ENCODE measurements around the gene VWCE.

Gene VWCE

GRCh38 chr11:61277186-61278000 is 17.7 kb downstream of the VWCE start:
- no peaks in the 10 kb centered on the region for H3K9me3 ChIP-seq (ENCODE audit: insufficient read depth, low read depth, low read length)

GRCh38 chr11:61275191-61275590 is 19.9 kb downstream of the VWCE start:
- 0 out of 2 replicates have a peak, but pooled peaks cover 4% of the 10 kb centered on the region for H3K27me3 ChIP-seq (ENCODE audit: insufficient read depth, low read length)
- H3K36me3 ChIP-seq (ENCODE audit: insufficient read depth, low read depth, low read length): peaks cover 23% of the 10 kb centered on the region
- no peak overlapping the region for H3K9ac ChIP-seq (ENCODE audit: low read depth, low read length)
- no peak overlapping the region for H3K4me3 ChIP-seq (ENCODE audit: low read length)
- H3K27ac ChIP-seq (ENCODE audit: low read length): no peak overlapping the region
- no peaks in the 10 kb centered on the region for H3K9me3 ChIP-seq (ENCODE audit: insufficient read depth, low read depth, low read length)
- H3K4me1 ChIP-seq (ENCODE audit: insufficient read depth, low read length): peaks cover 4% of the 10 kb centered on the region

More at GRCh38 chr11:61277186-61278000, 17.7 kb downstream of the VWCE start:
- peaks cover 11% of the 10 kb centered on the region for H3K27me3 ChIP-seq (ENCODE audit: insufficient read depth, low read length)
- H3K4me1 ChIP-seq (ENCODE audit: insufficient read depth, low read length): peaks cover 14% of the 10 kb centered on the region
- H3K9ac ChIP-seq (ENCODE audit: low read depth, low read length): no peak overlapping the region
- no peak overlapping the region for H3K4me3 ChIP-seq (ENCODE audit: low read length)
- peaks cover 21% of the 10 kb centered on the region; the same call in 1 of the 2 replicates for H3K36me3 ChIP-seq (ENCODE audit: insufficient read depth, low read depth, low read length)
- no peak overlapping the region for H3K27ac ChIP-seq (ENCODE audit: low read length)

DNA sequence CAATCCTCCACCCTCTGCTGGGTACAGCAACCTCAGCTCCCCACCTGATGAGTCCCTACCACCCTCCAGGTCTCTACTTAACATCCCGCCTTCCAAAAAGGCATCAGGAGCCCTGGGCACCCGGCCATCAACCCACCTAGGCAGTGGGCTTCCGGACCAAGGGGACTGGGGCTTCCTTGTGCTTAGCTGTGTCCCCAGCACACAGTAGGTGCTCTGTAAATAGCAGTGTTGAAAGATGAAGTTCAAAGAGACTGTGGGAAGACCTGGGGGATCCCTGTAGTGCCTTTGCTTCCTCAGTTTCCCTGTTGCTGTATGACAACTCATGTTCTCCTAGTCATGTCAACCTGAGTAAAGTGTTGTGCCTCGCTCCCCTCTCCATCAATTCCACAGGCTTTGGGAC is 21.0 kb downstream of the VWCE start:
- H3K9ac ChIP-seq (ENCODE audit: low read depth, low read length): no peak overlapping the region
- no peaks in the 10 kb centered on the region for H3K9me3 ChIP-seq (ENCODE audit: insufficient read depth, low read depth, low read length)
- no peak overlapping the region for H3K27ac ChIP-seq (ENCODE audit: low read length)
- H3K4me3 ChIP-seq (ENCODE audit: low read length): no peak overlapping the region
- H3K27me3 ChIP-seq (ENCODE audit: insufficient read depth, low read length): 0 out of 2 replicates have a peak, but pooled peaks cover 4% of the 10 kb centered on the region
- peaks cover 22% of the 10 kb centered on the region for H3K36me3 ChIP-seq (ENCODE audit: insufficient read depth, low read depth, low read length)
- no peaks in the 10 kb centered on the region for H3K4me1 ChIP-seq (ENCODE audit: insufficient read depth, low read length)

GRCh38 chr11:61273178-61274078 is 21.7 kb downstream of the VWCE start:
- H3K27me3 ChIP-seq (ENCODE audit: insufficient read depth, low read length): 0 out of 2 replicates have a peak, but pooled peaks cover 4% of the 10 kb centered on the region
- no peaks in the 10 kb centered on the region for H3K4me1 ChIP-seq (ENCODE audit: insufficient read depth, low read length)
- no peak overlapping the region for H3K4me3 ChIP-seq (ENCODE audit: low read length)
- no peaks in the 10 kb centered on the region for H3K9me3 ChIP-seq (ENCODE audit: insufficient read depth, low read depth, low read length)
- no peak overlapping the region for H3K27ac ChIP-seq (ENCODE audit: low read length)
- no peak overlapping the region for H3K9ac ChIP-seq (ENCODE audit: low read depth, low read length)
- H3K36me3 ChIP-seq (ENCODE audit: insufficient read depth, low read depth, low read length): peaks cover 21% of the 10 kb centered on the region

DNA sequence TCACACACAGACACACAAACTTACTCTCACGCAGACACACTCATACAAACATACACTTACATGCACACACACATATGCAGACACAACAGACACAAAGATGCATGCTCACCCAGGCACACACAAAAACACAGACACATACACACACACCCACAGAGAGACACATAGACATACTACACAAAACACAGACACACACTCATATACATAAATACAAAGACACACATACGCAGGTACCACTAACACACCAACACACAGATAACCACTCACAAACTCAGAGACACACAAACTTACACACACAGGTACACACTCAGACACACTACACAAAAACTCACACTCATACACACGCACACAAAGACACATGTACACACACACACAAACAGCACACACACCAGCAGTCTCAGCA is 22.4 kb downstream of the VWCE start:
- no peak overlapping the region for H3K9ac ChIP-seq (ENCODE audit: low read depth, low read length)
- no peak overlapping the region for H3K4me3 ChIP-seq (ENCODE audit: low read length)

DNA sequence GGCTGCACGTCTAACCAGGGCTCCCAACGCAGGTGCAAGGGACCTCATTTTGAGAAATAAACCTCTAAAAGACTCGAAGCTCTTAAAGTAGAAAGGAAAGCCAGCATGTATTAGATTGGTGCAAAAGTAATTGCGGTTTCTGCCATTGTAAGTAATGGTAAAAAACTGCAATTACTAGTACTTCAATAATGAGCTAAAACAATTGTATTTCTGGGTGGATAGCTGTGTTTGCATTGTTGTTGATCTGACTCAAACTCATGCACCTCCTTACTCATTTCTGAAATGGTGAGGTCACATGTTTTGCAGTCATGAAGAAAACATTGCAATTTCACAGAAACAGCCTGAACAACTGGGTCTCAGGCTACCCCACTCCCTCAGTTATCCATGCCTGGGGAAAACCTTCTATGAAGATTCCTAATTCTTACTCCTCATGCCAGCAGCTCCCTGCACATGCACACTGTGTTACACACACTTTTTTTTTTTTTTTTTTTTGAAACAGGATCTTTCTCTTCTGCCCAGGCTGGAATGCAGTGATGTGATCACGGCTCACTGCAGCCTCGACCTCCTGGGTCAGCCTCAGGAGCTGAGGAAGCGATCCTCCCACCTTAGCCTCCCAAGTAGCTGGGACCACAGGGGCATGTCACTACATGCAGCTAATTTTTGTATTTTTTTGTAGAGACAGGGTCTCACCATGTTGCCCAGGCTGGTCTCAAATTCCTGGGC is 24.6 kb downstream of the VWCE start:
- Histone ChIP-seq H3K27ac (ENCODE audit: low read length) (no peak overlapping the region), H3K9ac (ENCODE audit: low read depth, low read length) (no peak overlapping the region), H3K27me3 (ENCODE audit: insufficient read depth, low read length) (no peaks in the 10 kb centered on the region), H3K9me3 (ENCODE audit: insufficient read depth, low read depth, low read length) (no peaks in the 10 kb centered on the region), H3K36me3 (ENCODE audit: insufficient read depth, low read depth, low read length) (peaks cover 15% of the 10 kb centered on the region), H3K4me3 (ENCODE audit: low read length) (no peak overlapping the region), H3K4me1 (ENCODE audit: insufficient read depth, low read length) (no peaks in the 10 kb centered on the region)

More for the DNA sequence above, 22.4 kb downstream of the VWCE start:
- H3K27ac ChIP-seq (ENCODE audit: low read length): no peak overlapping the region
- no peaks in the 10 kb centered on the region for H3K27me3 ChIP-seq (ENCODE audit: insufficient read depth, low read length)
- no peaks in the 10 kb centered on the region for H3K9me3 ChIP-seq (ENCODE audit: insufficient read depth, low read depth, low read length)
- peaks cover 15% of the 10 kb centered on the region for H3K36me3 ChIP-seq (ENCODE audit: insufficient read depth, low read depth, low read length)
- H3K4me1 ChIP-seq (ENCODE audit: insufficient read depth, low read length): no peaks in the 10 kb centered on the region

GRCh38 chr11:61268588-61269250 is 26.4 kb downstream of the VWCE start:
- Histone ChIP-seq H3K9ac (ENCODE audit: low read depth, low read length) (no peak overlapping the region), H3K36me3 (ENCODE audit: insufficient read depth, low read depth, low read length) (peaks cover 11% of the 10 kb centered on the region), H3K27ac (ENCODE audit: low read length) (no peak overlapping the region), H3K27me3 (ENCODE audit: insufficient read depth, low read length) (no peaks in the 10 kb centered on the region), H3K4me3 (ENCODE audit: low read length) (no peak overlapping the region), H3K9me3 (ENCODE audit: insufficient read depth, low read depth, low read length) (no peaks in the 10 kb centered on the region), H3K4me1 (ENCODE audit: insufficient read depth, low read length) (no peaks in the 10 kb centered on the region)

GRCh38 chr11:61267437-61267841 is 27.7 kb downstream of the VWCE start:
- Histone ChIP-seq H3K9ac (ENCODE audit: low read depth, low read length) (no peak overlapping the region), H3K27me3 (ENCODE audit: insufficient read depth, low read length) (no peaks in the 10 kb centered on the region), H3K4me1 (ENCODE audit: insufficient read depth, low read length) (no peaks in the 10 kb centered on the region), H3K27ac (ENCODE audit: low read length) (no peak overlapping the region), H3K36me3 (ENCODE audit: insufficient read depth, low read depth, low read length) (peaks cover 11% of the 10 kb centered on the region), H3K4me3 (ENCODE audit: low read length) (no peak overlapping the region), H3K9me3 (ENCODE audit: insufficient read depth, low read depth, low read length) (no peaks in the 10 kb centered on the region)

- Histone ChIP-seq H3K36me3 (ENCODE audit: insufficient read depth, low read depth, low read length) (peaks cover 5% of the 10 kb centered on the region), H3K4me3 (ENCODE audit: low read length) (no peak overlapping the region)
Measured at GRCh38 chr11:61266602-61267001, 28.5 kb downstream of the VWCE start.

DNA sequence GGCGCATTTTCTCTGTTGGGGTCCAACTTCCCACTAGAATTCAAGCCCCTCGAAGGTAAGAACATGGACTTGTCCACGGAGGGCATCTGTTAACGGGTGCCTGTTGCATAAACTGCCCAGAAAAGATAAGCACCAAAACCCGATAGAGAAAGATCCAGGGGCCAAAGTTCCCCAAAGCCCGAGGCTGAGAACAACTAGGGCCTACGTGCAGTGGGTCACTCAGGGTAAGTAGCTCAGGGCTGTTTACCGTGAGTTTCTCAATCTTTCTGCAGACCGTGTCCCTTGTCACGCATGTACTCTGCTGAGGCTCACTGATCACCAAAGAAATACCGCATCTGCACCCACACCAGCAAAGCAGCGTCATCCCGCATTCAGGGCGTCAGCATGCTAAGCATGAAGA is 29.8 kb downstream of the VWCE start:
- H3K9ac ChIP-seq (ENCODE audit: low read depth, low read length): no peak overlapping the region; the same call in 1 of the 2 replicates
- H3K9me3 ChIP-seq (ENCODE audit: insufficient read depth, low read depth, low read length): no peaks in the 10 kb centered on the region
- H3K36me3 ChIP-seq (ENCODE audit: insufficient read depth, low read depth, low read length): no peaks in the 10 kb centered on the region
- no peaks in the 10 kb centered on the region for H3K4me1 ChIP-seq (ENCODE audit: insufficient read depth, low read length)
- H3K4me3 ChIP-seq (ENCODE audit: low read length): no peak overlapping the region
- H3K27ac ChIP-seq (ENCODE audit: low read length): no peak overlapping the region
- H3K27me3 ChIP-seq (ENCODE audit: insufficient read depth, low read length): no peaks in the 10 kb centered on the region

More at GRCh38 chr11:61266602-61267001, 28.5 kb downstream of the VWCE start:
- Histone ChIP-seq H3K27me3 (ENCODE audit: insufficient read depth, low read length) (no peaks in the 10 kb centered on the region), H3K27ac (ENCODE audit: low read length) (no peak overlapping the region), H3K9ac (ENCODE audit: low read depth, low read length) (no peak overlapping the region), H3K4me1 (ENCODE audit: insufficient read depth, low read length) (no peaks in the 10 kb centered on the region), H3K9me3 (ENCODE audit: insufficient read depth, low read depth, low read length) (no peaks in the 10 kb centered on the region)

DNA sequence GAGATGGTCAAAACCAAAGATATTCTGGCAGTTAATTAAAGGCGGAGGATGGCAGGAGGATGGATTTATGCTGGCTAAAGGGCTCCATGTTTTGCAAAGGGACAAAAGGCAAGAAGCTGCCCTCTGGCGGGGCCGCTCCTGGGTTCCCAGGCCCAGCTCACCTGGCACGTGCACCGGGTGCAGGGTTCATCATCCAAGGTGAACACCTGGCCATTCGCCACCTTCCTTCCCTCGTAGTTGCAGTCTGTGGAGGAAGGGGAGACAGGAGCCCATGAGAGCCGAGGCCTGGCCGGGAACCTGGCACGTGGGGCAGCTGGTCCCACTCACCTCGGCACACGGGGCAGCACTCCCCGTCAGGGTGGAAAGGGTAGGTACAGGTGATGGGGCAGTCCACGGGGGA is 30.3 kb downstream of the VWCE start:
- H3K36me3 ChIP-seq (ENCODE audit: insufficient read depth, low read depth, low read length): no peaks in the 10 kb centered on the region
- H3K4me3 ChIP-seq (ENCODE audit: low read length): no peak overlapping the region
- H3K9ac ChIP-seq (ENCODE audit: low read depth, low read length): no peak overlapping the region
- H3K27me3 ChIP-seq (ENCODE audit: insufficient read depth, low read length): no peaks in the 10 kb centered on the region
- H3K27ac ChIP-seq (ENCODE audit: low read length): no peak overlapping the region
- H3K9me3 ChIP-seq (ENCODE audit: insufficient read depth, low read depth, low read length): no peaks in the 10 kb centered on the region
- no peaks in the 10 kb centered on the region for H3K4me1 ChIP-seq (ENCODE audit: insufficient read depth, low read length)
